Superior temporal gyrus (tissue), 1 donor: Measurements from ENCODE around the gene AMN1.

Experiments used
- DNase-seq: peaks from one replicate; pipeline ENCODE4 v3.0.0-alpha.2; 2016; ENCODE audit errors: extremely low spot score

Gene AMN1

GRCh38 chr12:31631023-31631724 lies 97.6 kb downstream of the AMN1 start:
- no peak for DNase-seq

- no peak for DNase-seq
Observed at GRCh38 chr12:31629756-31630732, 98.8 kb downstream of the AMN1 start.

DNA sequence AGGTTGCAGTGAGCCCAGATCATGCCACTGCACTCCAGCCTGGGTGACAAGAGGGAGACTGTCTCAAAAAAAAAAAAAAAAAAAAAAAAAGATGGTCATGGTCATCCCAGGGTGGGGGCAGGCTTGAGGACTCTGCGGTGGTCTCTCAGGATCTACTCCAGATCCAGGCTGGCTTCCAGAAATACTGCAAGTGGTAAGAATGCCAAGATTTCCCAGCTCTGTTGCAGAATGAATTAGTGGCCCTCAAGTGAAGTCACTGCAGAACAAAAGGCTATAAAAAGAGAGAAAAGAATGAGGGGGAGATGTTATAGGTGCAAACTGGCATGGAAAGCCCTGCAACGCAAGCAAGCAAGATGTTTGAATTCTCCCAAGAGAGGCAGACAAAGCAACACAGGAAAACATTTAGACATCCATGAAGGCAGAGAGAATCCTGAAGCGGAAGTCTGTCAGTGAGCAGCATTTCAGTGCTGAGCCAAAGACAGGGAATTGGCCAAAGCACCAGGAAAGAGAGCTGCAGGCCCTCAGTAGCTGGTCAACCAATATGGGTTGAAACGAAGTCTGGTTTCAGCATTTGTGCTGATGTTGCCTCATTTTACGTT lies 101.3 kb downstream of the AMN1 start:
- DNase-seq, result no peak

DNA sequence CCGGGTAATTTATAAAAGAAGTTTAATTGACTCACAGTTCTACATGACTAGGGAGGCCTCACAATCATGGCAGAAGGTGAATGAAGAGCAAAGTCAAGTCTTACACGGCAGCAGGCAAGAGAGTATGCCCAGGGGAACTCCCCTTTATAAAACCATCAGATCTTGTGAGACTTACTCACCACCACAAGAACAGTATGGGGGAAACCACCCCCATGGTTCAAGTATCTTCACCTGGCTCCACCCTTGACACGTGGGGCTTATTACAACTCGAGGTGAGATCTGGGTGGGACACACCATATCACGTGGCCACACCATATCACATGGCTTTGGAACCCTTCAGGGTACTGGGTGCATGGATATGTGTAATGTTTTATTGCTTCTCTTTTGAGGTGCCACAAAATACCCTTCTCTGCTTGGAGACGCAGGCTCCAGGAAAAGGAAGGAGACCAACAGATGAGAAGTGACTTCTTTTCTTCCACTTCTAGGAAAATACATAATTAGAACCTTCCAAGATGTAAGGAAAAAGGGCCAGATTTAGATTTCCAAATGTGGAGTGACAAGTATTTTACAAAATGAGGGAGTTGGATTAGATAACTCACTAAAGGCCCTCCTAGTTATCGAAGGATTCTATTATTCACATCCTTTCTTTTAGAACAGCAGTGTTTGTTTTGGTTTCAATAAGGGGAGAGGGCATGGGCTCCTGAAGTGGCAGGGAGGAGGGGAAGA lies 102.4 kb downstream of the AMN1 start:
- DNase-seq, result no peak

DNA sequence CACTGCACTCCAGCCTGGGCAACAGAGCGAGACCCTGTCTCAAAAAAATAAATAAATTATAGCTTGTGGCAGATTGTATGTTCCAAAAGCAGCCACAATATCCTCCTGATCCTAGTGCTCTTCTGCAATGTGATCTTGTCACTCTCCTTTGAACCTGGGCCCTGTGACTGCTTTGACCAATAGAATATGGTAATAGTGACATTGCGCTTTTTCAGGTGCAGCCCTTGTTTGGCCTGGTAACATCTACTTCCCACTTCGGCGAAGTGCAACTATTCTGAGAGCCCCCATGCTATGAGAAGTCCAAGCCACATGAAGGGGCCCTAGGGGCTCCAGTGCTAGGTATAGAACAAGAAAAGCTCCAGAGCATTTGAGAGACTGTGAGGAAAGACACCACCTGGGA lies 106.8 kb downstream of the AMN1 start:
- DNase-seq, result no peak
